H4 (cell line): ENCODE measurements around the gene ZPBP2. TPM values are rescaled to one million over a fixed set of nuclear protein-coding genes. Genes with fewer than 3 reads are reported as not detected.
"Not testable (repeated sequence)": the region's sequence is repeated elsewhere in the genome, so short reads cannot be mapped to it uniquely, and the experiment has no call there.

Experiments used
- DNase-seq: peaks from one replicate; pipeline ENCODE4 v3.0.0-alpha.2; 2015; ENCODE audit warnings: low spot score
- total RNA-seq: library from RNA; depleted of rRNA; stranded (reverse); fragments of >200 nt; shearing (Covaris generic); gene quantifications from 2 replicates; pipeline ENCODE4 v1.2.3, GENCODE V29; 2014; rRNA removed

ZPBP2 gene
- not detected in 2 replicates for total RNA-seq

- no peak for DNase-seq
These were observed at the start of gene ZPBP2 for GRCh38 chr17:39867880-39868553. ZPBP2 (plus strand) TSS chr17:39868202; CDS start chr17:39868355, 153 bp downstream.

DNA sequence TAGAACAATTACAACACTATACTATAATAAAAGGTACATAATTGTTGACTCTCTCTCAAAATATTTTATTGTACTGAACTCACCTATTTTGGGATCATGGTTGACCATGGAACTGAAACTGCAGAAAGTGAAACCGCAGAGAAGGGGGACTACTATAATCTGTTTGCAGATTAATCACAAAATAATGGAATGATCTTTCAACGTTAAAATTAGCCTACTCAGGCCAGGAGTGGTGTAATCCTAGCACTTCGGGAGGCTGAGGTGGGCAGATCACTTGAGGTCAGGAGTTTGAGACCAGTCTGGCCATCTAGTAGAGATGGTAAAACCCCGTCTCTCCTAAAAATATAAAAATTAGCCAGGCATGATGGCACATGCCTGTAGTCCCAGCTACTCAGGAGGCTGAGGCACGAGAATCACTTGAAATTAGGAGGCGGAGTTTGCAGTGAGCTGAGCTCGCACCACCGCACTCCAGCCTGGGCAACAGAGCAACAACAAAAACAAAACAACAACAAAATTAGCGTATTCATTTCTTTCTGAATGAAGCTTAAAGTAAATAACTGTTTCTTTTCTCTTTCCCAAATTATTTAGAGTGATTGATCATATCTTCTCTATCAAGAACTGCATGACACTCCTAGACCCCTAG, 49.5 kb upstream of the ZPBP2 start:
- no peak for DNase-seq

GRCh38 chr17:39820541-39820940, 47.5 kb upstream of the ZPBP2 start:
- no peak for DNase-seq

GRCh38 chr17:39820987-39821386, 47.0 kb upstream of the ZPBP2 start:
- no peak for DNase-seq

GRCh38 chr17:39822051-39822451, 46.0 kb upstream of the ZPBP2 start:
- no peak for DNase-seq

DNA sequence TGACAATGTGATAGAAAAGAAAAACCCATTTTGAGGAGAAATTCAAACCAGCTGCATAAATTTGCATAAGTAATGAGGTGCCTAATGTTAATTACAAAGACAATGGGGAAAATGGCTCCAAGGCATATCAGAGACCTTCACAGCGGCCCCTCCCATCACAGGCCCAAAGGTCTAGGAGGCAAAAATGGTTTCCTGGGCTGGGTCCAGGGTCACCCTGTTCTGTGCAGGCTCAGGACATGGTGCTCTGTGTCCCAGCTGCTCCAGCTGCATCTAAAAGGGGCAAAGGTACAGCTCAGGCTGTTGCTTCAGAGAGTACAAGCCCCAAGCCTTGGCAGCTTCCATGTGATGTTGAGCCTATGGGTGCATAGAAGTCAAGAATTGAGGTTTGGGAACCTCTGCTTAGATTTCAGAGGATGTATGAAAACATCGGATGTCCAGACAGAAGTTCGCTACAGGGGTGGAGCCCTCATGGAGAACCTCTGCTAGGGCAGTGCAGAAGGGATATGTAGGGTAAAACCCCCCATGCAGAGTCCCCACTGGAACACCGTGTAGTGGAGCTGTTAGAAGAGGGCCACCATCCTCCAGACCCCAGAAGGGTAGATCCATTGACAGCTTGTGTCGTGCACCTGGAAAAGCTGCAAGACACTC, 44.5 kb upstream of the ZPBP2 start:
- DNase-seq, result no peak

DNA sequence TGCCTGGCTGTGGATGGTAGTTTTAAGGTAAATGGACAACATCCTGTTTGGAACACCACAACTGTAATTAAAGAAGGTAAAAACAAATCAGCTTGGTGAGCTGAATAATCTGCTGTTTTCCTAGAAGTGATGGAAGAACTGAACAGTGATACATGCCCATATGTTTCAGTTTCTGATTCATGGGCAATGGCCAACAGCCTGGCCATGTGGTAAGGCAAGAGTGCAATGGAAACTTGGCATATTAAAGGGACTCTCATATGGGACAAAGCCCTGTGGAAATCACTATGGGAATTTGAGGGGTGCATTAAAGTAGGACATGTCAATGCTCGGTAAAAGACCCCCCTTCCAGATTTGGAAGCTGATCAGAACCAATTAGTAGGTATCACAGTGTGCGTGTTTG, 41.7 kb upstream of the ZPBP2 start:
- DNase-seq, result no peak

- DNase-seq, result no peak
These were observed 39.6 kb upstream of the ZPBP2 start for GRCh38 chr17:39828443-39828842.

DNA sequence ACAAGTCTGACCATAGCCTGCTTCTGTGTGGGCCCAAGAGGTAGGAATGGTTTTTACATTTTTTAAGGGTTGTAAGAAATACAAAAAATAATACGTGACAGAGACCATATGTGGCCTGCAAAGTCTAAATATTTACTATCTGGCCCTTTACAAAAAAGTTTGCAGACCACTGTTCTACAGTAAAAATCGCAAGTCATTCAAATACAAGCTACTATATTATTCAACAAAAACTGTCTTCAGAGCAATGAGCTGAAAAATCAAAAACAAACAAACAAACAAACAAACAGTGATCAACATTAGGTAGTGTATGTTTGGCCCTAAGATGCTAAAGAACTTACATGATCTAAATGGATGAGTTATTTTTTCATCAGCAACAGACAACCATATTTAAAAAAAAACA, 36.4 kb upstream of the ZPBP2 start:
- no peak for DNase-seq

- DNase-seq, result no peak
These were observed 34.0 kb upstream of the ZPBP2 start for GRCh38 chr17:39834017-39834416.

DNA sequence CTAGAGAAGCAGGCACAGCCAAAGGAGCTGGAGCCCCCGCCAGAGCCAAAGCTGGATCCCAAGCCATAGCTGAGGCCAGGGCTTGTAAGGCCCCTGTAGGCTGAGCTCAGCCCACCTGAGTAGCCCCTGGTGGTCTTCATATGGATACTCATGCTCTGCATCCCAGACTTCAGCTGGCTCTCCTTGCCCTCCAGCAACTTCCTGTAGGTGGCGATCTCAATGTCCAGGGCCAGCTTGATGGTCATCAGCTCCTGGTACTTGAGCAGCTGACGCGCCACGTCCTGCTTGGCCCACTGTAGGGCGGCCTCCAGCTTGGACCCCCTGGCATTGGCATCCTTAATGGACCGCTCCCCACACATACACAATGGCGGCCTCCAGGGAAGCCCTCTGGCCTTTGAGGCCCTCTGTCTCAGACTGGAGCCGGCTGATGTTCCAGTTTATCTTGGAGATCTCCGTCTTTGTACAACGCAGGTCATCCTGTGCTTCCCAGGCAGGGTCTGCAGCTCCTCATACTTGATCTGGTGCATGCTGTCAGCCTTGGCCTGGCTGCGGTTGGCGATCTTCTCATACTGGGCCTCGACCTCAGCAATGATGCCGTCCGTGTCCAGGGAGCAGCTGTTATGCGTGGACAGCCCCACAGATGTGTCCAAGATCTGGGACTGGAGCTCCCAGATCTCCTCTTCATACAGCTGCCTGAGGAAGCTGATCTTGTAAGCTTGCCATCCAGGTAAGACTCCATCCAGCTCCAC, 32.8 kb upstream of the ZPBP2 start:
- DNase-seq, result no peak

DNA sequence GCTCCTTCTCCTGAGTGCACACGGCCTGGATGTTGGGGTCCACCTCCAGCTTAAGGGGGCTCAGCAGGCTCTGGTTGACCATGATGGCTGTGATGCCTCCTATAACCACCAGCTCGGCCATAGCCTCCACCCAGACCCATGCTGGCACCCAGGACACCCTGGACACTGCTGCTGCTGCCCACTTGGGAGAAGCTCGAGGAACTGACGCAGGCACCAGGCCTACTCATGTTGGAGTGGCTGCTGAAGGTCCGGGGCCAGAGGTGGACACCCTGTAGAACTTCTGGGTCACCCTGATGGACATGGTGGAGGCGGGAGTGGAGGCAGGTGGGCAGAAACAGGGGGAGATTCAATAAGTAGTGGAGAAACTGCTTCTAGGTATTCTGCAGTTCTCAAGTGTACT, 31.9 kb upstream of the ZPBP2 start:
- DNase-seq, result no peak

GRCh38 chr17:39838057-39838456, 29.9 kb upstream of the ZPBP2 start:
- DNase-seq, result no peak

DNA sequence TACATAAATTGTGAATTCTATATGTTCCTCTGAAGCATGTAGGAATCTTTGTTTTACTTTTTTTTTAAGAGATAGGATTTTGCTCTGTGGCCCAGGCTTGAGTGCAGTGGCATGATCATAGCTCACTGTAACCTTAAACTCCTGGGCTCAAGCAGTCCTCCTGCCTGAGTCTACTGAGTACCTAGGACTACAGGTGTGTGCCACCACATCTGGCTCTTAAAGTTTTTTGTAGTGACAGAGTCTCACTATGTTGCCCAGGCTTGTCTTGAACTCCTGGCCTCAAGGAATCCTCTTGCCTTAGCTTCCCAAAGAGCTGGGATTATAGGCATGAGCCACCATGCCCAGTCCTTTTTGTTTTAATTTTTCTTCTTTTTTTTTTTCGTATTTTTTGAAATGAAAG, 29.2 kb upstream of the ZPBP2 start:
- no peak for DNase-seq

- DNase-seq, result no peak
These were observed 26.8 kb upstream of the ZPBP2 start for GRCh38 chr17:39841134-39841683.

DNA sequence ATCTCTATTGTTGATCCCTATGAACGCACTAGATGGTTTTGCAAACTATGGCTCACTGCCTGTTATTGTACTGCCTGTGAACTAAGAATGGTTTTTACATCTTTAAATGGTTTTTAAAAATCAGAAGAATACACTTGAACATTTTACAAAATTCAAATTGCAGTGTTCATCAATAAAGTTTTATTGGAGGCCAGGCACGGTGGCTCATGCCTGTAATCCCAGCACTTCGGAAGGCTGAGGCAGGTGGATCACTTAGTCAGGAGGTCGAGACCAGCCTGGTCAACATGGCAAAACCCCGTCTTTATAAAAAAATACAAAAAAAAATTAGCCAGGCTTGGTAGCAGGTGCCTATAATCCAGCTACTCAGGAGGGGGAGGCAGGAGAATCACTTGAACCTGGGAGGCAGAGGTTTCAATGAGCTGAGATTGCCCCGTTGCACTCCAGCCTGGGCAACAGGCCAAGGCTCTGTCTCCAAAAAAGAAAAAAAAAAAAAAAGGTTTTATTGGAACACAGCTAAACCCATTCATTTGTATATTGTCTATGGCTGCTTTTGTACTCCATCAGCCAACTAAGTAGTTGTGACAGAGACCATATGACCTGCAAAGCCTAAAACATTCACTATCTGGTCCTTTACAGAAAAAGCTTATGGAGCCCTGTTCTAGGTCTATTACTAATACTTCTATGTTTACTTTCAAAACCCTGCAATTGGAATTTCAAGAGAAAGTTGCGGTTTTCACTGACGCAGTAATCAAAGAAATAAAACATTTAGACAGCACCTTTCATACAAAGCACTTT, 22.8 kb upstream of the ZPBP2 start:
- DNase-seq, result no peak

DNA sequence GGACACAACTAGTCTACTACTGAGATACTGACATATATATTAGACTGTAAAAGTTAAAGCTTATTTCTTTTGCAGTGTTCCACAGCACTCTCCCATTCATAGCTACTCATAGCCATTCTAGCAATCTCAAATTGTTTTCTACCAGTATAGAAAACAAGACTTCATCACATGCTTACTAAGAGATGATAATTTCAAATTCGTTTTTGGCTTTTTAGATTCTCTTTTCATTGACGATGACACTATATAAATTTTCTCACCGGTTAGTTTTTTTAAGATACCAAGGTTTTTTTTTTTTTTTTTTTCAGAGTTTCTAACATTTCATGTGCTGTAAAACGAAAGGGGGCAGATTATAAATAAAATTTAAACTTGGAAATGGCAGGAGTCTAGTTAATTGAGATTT, 21.8 kb upstream of the ZPBP2 start:
- DNase-seq, result no peak

DNA sequence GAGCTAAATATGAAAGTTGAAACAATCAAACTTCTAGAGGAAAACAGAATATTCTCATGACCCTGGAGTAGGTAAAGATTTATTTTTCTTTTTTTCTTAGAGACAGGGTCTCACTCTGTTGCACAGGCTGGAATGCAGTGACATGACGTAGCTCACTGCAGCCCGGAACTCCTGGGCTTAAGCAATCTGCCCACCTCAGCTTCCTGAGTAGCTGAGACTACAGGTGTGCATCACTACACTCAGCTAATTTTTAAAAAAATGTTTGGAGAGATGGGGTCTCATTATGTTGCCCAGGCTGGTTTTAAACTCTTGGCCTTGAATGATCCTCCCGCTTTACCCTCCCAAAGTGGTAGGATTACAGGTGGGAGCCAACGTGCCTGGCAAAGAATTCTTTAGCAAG, 19.4 kb upstream of the ZPBP2 start:
- DNase-seq, result no peak

DNA sequence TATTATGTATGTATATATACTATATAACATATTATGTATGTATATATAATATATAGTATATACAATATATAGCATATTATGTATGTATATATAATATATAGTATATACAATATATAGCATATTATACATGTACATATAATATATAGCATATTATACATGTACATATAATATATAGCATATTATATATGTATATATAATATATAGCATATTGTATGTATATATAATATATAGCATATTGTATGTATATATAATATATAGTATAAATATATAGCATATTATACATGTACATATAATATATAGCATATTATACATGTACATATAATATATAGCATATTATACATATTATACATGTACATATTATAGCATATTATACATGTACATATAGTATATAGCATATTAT, 17.8 kb upstream of the ZPBP2 start:
- not testable (repeated sequence) for DNase-seq

- DNase-seq, result no peak
These were observed 15.8 kb upstream of the ZPBP2 start for GRCh38 chr17:39852239-39852638.

- no peak for DNase-seq
These were observed 13.1 kb upstream of the ZPBP2 start for GRCh38 chr17:39854909-39855308.
